ENCODE data around the gene STRN4. TPM values are rescaled to one million over a fixed set of nuclear protein-coding genes. Genes with fewer than 3 reads are reported as not detected.

Gene STRN4
- total and polyA plus RNA-seq, 9 of the 15 experiments (the other 6 are each of a cell fraction or from before 2014, with no cell fraction given): 0.62 to 83.7 (median 36.9) TPM

DNA sequence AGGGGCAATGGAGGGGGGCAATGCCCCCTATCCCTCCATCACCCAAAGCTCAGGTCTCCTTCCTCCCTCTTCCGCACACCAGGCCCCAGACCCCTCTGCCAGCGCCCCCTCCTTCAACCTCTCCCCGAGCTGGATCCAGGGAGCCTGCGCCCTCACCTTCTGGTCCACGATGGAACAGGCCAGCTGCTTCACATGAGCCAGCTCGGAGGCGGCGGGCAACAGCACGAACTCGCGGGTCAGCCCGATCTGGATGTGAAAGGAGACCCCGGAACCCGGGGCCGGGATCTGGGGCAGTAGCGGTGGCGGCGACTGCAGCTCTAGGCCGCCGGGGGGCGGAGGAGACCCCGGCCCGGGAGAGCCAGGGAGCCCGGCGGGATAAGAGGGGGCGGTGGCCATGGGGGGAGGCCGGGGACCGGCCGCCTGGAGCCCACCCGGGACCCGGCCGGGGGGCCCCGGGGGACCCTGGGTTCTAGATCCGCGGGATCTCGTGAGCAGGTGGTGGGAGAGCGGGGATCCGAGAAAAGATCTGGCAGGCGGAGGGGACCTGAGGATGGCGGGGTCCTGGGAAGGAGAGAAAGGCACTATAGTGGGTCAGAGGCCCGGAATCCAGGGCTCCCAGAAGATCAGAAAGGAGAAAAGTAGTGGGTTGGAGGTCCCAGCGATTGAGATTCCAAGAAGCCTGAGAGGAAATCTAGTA, 30.1 kb downstream of the STRN4 start:
- ChIA-PET POLR2A (interaction anchor here (0.6 to 2.7 kb wide), 10 partner anchors 9 to 115 kb away, joined by 3 to 7 read pairs (median 4); partner anchors contain the start of genes CALM3 and SLC1A5), CTCF (ENCODE audit: low intra/inter-chr PET ratio) (no interaction called here)
- H3K9me3 ChIP-seq (replicated peaks; ENCODE audit: control insufficient read depth, insufficient read depth, low read depth, low read length): no peaks in the 10 kb centered on the region
- H4K20me1 ChIP-seq (replicated peaks; ENCODE audit: control insufficient read depth, insufficient read depth, low read length): peaks cover 4% of the 10 kb centered on the region; the same call in 1 of the 2 replicates
- H3K27me3 ChIP-seq (ENCODE audit: control insufficient read depth in 2 of 2, insufficient read depth in 2 of 2, low read length in 2 of 2): no peaks in the 10 kb centered on the region
- peaks cover 22 to 60% of the 10 kb centered on the region in 2 experiments for H3K4me1 ChIP-seq (replicated peaks in 1 of 2; ENCODE audit: control insufficient read depth in 2 of 2, insufficient read depth in 2 of 2, low read length in 2 of 2)
- H3K9me1 ChIP-seq (ENCODE audit: control insufficient read depth, insufficient read depth, low read length): no peaks in the 10 kb centered on the region
- ATAC-seq: peak; percentile 2
- peak overlapping the region; percentile 94 for H3K4me2 ChIP-seq (ENCODE audit: insufficient read depth, low read length)
- peak overlapping the region; percentile 77; the same call in 1 of the 2 replicates for H2AFZ ChIP-seq (ENCODE audit: low read depth, low read length)
- no peak for FAIRE-seq
- H3K27ac ChIP-seq (ENCODE audit: extremely low read depth, low read depth, low read length): peak overlapping the region; percentile 89
- BruUV-seq (replicated peaks): no TSS peak
- peaks cover 33% of the 10 kb centered on the region; the same call in 2 of the 3 replicates for H3K36me3 ChIP-seq (ENCODE audit: control insufficient read depth, insufficient read depth, low read length)
- WGBS (ENCODE audit: insufficient coverage, low coverage, missing lambda C conversion rate): 2% methylated on average over 22 of the region's 42 CpGs
- DNase-seq (ENCODE audit: extremely low read depth in 1 of 4, low spot score in 3 of 4): peak; percentile 44 to 60 (median 50)
- H3K9ac ChIP-seq (ENCODE audit: insufficient read depth in 1 of 2, low read depth in 2 of 2, low read length in 2 of 2): peak overlapping the region; percentile 85 to 93
- in situ Hi-C loops (cut with MboI) (no loop called here), intact Hi-C loops (cut with micrococcal nuclease) (no loop called here)
- H3K79me2 ChIP-seq (ENCODE audit: control insufficient read depth, insufficient read depth, low read length): peaks cover 27% of the 10 kb centered on the region
- peak overlapping the region; percentile 70 for H3K4me3 ChIP-seq
- TF ChIP-seq PTTG1 (tag; IDR thresholded peaks at IDR 0.05; ENCODE audit: low read depth) (no peak), SAP30 (IDR thresholded peaks at IDR 0.05; ENCODE audit: borderline replicate concordance, insufficient read depth, low read depth, low read length, poor library complexity, severe bottlenecking) (peak; percentile 7), TEAD2 (tag; IDR thresholded peaks at IDR 0.05) (no peak), RBFOX2 (IDR thresholded peaks at IDR 0.05; ENCODE audit: low read depth, low read length) (peak; percentile 31; the same call in 1 of the 2 replicates), RBM14 (IDR thresholded peaks at IDR 0.05; ENCODE audit: borderline replicate concordance, insufficient read depth, low read depth, low read length) (0 out of 2 replicates have a peak, but pooled peaks have one; percentile 35), KAT7 (CRISPR knock-in tag; IDR thresholded peaks at IDR 0.05; ENCODE audit: borderline replicate concordance) (0 out of 2 replicates have a peak, but pooled peaks have one; percentile 28), ZBTB7A (IDR thresholded peaks at IDR 0.05; ENCODE audit: borderline replicate concordance, control insufficient read depth, low read depth, low read length) (peak; percentile 94), POLR2G (IDR thresholded peaks at IDR 0.05; ENCODE audit: low read depth, low read length) (peak; percentile 58), MAFK (IDR thresholded peaks at IDR 0.05; ENCODE audit: low read length) (no peak), ZFP36 (IDR thresholded peaks at IDR 0.05; ENCODE audit: low read depth, low read length, partially characterized antibody) (no peak)
- TF ChIP-seq, protein P1, sequence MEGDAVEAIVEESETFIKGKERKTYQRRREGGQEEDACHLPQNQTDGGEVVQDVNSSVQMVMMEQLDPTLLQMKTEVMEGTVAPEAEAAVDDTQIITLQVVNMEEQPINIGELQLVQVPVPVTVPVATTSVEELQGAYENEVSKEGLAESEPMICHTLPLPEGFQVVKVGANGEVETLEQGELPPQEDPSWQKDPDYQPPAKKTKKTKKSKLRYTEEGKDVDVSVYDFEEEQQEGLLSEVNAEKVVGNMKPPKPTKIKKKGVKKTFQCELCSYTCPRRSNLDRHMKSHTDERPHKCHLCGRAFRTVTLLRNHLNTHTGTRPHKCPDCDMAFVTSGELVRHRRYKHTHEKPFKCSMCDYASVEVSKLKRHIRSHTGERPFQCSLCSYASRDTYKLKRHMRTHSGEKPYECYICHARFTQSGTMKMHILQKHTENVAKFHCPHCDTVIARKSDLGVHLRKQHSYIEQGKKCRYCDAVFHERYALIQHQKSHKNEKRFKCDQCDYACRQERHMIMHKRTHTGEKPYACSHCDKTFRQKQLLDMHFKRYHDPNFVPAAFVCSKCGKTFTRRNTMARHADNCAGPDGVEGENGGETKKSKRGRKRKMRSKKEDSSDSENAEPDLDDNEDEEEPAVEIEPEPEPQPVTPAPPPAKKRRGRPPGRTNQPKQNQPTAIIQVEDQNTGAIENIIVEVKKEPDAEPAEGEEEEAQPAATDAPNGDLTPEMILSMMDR (IDR thresholded peaks at IDR 0.05 in 2 of 3, conservative IDR thresholded peaks at IDR 0.05 in 1 of 3; ENCODE audit: insufficient read depth in 2 of 3, low read depth in 1 of 3, low read length in 3 of 3): peak in 2 of 3 experiments; percentile 7 to 22; a peak in 1 of 6 replicates
- TF ChIP-seq, protein P2, sequence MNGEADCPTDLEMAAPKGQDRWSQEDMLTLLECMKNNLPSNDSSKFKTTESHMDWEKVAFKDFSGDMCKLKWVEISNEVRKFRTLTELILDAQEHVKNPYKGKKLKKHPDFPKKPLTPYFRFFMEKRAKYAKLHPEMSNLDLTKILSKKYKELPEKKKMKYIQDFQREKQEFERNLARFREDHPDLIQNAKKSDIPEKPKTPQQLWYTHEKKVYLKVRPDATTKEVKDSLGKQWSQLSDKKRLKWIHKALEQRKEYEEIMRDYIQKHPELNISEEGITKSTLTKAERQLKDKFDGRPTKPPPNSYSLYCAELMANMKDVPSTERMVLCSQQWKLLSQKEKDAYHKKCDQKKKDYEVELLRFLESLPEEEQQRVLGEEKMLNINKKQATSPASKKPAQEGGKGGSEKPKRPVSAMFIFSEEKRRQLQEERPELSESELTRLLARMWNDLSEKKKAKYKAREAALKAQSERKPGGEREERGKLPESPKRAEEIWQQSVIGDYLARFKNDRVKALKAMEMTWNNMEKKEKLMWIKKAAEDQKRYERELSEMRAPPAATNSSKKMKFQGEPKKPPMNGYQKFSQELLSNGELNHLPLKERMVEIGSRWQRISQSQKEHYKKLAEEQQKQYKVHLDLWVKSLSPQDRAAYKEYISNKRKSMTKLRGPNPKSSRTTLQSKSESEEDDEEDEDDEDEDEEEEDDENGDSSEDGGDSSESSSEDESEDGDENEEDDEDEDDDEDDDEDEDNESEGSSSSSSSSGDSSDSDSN (IDR thresholded peaks at IDR 0.05; ENCODE audit: borderline replicate concordance in 1 of 2, low read depth in 2 of 2, low read length in 2 of 2): 0 out of 4 replicates have a peak, but pooled peaks of 1 of the 2 experiments have one; percentile 30
- TF ChIP-seq, protein P3, sequence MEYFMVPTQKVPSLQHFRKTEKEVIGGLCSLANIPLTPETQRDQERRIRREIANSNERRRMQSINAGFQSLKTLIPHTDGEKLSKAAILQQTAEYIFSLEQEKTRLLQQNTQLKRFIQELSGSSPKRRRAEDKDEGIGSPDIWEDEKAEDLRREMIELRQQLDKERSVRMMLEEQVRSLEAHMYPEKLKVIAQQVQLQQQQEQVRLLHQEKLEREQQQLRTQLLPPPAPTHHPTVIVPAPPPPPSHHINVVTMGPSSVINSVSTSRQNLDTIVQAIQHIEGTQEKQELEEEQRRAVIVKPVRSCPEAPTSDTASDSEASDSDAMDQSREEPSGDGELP (CRISPR knock-in tag; IDR thresholded peaks at IDR 0.05; ENCODE audit: borderline replicate concordance): peak; percentile 54; the same call in 1 of the 2 replicates
